Measurements from ENCODE around the gene PANK4.

GRCh38 chr1:2574350-2574749 is 48.0 kb upstream of the PANK4 start:
- TF ChIP-seq CTCF (IDR thresholded peaks at IDR 0.05; ENCODE audit: insufficient read depth, low read length, poor library complexity, severe bottlenecking) (no peak), EZH2phosphoT487 (conservative IDR thresholded peaks at IDR 0.05; ENCODE audit: low read length) (no peak)
